Tongue (tissue), 2 donors: ENCODE measurements around the gene FAM120A. TPM values are rescaled to one million over a fixed set of nuclear protein-coding genes. Genes with fewer than 3 reads are reported as not detected.
"Not testable (repeated sequence)": the region's sequence is repeated elsewhere in the genome, so short reads cannot be mapped to it uniquely, and the experiment has no call there.

Experiments used
- DNase-seq: peaks from one replicate; pipeline ENCODE4 v3.0.0-alpha.2; 2015
- total RNA-seq: library from RNA; depleted of rRNA; stranded (reverse); fragments of >200 nt; gene quantifications from one replicate; pipeline ENCODE4 v1.2.3, GENCODE V29; 2014

The FAM120A gene
- total RNA-seq, 1 donor from 2014 or later: 111 TPM

- DNase-seq: not testable (repeated sequence)
Observed at GRCh38 chr9:93512170-93512812, 60.8 kb downstream of the FAM120A start.

GRCh38 chr9:93513606-93514005 is 62.1 kb downstream of the FAM120A start:
- no peak for DNase-seq

GRCh38 chr9:93517331-93517730 is 65.8 kb downstream of the FAM120A start:
- DNase-seq: no peak

DNA sequence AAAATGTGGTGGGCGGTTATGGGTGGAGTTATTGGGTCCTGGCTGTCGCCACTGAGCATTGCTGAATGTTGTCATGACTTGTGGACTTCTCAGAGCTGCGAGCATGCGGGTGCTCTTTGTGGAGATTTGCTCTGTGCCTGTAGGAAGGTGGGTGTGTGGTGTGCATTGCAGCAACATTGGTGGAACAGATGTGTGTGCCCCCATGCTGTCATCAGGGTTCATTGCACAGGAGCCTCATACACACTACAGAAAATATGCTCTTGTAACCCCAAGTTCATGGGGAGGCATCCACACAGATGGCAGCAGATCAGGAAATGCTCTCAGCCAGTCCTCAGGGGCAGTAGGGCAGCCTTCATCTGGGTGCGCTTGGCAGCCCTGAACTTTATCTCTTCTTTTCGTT is 69.0 kb downstream of the FAM120A start:
- no peak for DNase-seq

GRCh38 chr9:93522736-93523135 is 71.3 kb downstream of the FAM120A start:
- DNase-seq: no peak

DNA sequence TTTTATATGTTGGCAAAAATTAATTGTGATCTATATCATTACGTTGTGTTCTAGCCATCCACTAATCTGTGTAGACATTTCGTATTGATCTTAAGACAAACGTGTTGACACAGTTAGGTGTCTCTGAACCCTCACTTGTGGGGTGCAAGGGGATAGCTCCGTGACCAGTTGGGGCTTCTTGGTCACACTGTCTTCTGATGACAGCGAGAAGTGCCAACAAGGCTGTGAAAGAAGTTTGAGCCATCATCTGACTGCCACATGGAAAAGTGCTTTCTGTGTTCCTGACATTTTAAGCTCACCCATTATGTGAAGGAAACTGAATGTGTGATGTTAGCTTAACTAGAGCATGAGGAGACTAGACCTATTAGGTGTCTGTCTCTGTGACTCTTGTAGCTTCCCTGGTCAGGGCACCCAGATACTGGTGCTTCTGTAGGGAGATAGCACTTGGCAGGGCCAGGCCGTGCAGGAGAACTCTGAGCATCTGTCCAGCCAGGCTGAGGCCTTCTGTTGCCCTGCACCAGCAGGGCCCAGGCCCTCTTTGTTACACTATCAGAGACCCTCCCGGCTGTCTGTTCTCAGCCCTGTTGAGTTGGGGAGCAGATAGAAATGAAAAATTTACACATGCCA is 72.1 kb downstream of the FAM120A start:
- DNase-seq: no peak

GRCh38 chr9:93525476-93525875 is 74.0 kb downstream of the FAM120A start:
- DNase-seq: no peak

DNA sequence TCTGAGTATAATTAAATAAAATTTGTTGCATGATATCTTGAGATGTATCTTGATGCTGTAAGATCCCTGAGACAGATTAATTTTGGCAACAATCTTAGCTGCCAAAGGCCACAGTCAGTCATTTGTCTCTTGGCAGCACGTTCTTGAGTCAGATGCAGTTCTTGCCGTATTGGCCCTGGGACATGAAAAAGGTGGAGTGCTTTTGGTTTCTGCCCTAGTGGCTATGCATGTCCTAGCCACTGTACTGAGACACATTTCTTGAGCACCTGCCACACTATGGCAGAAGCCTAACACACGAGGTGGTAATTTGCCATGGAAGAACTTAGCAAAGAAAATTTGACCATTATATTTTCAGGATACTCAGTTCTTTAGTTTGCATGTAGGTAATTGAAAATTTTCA is 79.9 kb downstream of the FAM120A start:
- no peak for DNase-seq

DNA sequence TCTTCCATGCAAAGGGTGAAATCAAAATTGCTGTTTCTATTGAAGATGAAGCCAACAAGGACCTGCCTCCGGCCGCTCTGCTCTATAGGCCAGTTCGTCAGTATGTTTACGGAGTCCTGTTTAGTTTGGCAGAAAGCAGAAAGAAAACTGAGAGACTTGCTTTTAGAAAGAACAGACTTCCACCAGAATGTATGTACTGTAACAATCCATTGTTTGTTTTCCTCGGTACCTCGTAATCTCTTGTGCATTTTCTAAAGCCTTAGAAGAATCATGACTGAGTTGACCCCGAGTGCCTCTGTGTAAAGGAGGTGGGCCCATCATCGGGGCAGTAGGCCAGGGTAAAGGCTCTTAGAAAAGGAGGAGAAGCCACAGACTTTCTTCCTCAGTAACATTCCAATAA is 80.7 kb downstream of the FAM120A start:
- peak; percentile 46 for DNase-seq

DNA sequence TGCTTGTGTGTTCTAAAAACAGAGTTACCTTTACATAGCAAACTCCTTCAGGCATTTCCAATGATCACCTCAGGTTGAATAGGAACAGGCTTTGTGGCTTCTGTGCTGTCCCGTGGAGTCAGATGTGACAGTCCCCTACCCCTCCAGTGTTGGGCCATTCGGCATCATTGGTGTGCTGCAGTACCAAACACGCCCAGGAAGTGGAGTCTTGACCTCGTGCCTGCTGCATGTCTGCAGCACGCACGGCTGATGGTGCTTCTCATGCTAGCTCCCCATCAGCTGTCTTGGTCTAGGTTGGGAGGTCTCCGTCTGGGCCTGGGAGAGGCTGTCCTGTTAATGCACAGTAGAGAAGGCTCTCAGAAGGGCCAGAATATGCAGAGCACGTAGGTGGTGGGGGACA is 82.4 kb downstream of the FAM120A start:
- DNase-seq: no peak

DNA sequence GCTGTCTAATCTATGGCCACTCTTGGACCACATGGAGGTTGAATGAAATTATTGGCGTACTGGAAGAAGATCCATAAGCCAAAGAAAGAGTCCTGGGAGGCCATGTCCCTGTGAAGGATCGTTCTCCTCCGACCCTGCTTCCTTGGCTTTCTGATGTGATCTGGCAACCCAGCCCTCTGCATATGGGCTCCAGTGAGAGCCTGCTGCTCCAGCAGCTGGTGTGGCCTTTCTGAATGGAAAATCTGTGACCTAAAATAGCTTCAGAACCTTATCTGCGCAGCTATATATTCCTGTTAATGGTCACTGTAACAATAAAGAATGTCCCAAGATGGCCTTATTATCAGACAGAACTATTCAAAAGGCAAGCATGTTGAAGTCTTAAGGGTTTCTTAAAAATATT is 84.7 kb downstream of the FAM120A start:
- DNase-seq: peak; percentile 33

- no peak for DNase-seq
Observed at GRCh38 chr9:93536874-93537273, 85.4 kb downstream of the FAM120A start.

- no peak for DNase-seq
Observed at GRCh38 chr9:93540305-93540704, 88.8 kb downstream of the FAM120A start.

- DNase-seq: no peak
Observed at GRCh38 chr9:93541005-93541404, 89.5 kb downstream of the FAM120A start.

DNA sequence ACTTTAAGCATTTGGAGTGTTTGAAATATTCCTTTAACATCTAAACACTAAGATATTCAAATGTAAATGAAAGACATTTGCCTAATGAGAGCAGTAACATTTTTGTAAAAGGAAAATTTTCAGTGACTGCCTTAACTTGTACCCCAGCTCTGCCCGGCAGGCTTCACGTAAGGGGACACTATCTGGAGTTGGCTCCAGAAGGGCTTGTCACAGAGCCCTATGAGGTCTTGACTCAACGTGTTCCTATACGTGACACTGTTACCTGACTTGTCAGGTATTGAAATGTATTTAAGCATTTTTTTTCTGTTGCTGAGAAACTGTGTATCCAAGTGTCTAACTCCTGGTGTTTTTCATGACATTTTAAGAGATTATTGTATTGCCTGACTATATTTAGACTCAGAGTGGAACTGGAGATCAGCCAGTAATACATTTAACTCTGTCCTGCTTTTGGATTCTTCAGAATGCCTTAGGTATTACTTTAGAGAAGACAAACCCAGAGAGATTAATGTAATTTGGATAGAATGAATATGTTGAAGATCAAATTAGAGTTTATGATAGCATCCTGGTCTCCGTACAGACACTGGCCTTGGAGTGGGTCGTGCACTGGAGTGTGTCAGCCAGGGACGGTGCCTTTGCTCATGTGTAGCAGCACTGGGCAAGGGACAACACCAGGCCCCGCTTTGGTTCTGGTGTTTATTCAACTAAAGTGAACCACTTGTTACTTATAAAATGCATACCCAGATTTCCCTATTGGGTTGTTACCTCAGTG is 90.3 kb downstream of the FAM120A start:
- DNase-seq: peak; percentile 39

GRCh38 chr9:93543117-93543516 is 91.6 kb downstream of the FAM120A start:
- no peak for DNase-seq

- DNase-seq: no peak
Observed at GRCh38 chr9:93546356-93546755, 94.9 kb downstream of the FAM120A start.

GRCh38 chr9:93549611-93550010 is 98.1 kb downstream of the FAM120A start:
- peak; percentile 32 for DNase-seq

DNA sequence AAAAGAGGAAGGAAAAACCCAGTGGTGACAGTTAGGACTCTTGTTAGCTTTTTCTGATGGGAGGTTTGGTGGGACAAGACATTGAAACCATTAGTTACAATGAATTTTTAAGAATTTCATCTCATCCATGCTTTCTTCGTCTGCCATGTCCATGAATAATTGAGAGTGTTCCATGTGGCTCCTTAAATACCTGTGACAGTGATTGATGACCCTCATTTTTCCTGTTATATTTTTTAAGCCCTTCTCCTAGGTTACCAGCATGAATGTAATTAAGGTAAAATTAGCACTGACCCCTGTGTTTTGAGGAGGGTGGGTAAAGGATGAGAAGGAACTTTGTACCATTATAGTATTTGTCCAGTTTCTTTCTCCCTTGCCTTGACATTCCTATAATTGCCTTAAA is 101.4 kb downstream of the FAM120A start:
- no peak for DNase-seq

DNA sequence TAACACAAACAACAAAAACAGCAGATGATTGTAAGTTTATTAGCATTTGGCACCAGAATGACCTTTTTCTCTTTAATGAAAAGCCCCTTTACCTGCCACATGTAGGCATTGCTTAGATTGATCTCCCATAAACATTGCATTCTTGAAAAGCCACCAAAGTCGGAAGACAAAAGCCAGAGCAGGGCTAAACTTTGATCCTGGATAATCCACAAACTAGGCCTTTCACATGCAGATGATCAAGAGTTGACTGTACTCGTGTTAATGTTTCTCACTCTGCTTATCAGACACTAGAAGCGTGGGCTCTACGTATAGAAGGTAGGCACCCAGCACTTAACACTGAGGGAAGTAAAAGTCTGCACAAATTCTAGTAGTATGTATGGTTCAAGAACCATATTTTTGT is 103.9 kb downstream of the FAM120A start:
- DNase-seq: no peak

- no peak for DNase-seq
Observed at GRCh38 chr9:93557366-93558137, 106.1 kb downstream of the FAM120A start.

GRCh38 chr9:93558503-93558902 is 107.0 kb downstream of the FAM120A start:
- no peak for DNase-seq

DNA sequence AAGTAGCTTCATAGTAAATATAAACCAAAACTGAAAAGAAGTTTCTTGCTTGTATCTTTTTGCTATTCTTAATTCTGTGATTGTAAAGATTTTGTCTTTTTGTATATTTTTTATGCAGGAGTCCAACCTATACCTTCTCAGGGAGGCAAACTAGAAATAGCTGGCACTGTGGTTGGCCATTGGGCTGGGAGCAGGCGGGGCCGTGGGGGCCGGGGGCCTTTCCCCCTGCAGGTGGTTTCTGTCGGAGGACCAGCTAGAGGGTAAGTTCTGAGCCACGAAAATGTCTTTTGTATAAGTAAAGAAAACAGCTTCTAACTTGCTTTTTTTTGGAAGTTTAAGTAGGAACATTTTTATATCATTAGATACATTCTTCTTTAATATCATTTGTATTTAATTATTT is 109.5 kb downstream of the FAM120A start:
- no peak for DNase-seq
